Hematopoietic multipotent progenitor cell treated with erythropoietin and hydrocortisone succinate and interleukin-3 and kit ligand, for 6 days (in vitro differentiated cells): ENCODE results near the gene PANK4.

Source experiments
- DNase-seq: peaks from one replicate; pipeline ENCODE4 v3.0.0-alpha.2; 2015

The PANK4 gene

DNA sequence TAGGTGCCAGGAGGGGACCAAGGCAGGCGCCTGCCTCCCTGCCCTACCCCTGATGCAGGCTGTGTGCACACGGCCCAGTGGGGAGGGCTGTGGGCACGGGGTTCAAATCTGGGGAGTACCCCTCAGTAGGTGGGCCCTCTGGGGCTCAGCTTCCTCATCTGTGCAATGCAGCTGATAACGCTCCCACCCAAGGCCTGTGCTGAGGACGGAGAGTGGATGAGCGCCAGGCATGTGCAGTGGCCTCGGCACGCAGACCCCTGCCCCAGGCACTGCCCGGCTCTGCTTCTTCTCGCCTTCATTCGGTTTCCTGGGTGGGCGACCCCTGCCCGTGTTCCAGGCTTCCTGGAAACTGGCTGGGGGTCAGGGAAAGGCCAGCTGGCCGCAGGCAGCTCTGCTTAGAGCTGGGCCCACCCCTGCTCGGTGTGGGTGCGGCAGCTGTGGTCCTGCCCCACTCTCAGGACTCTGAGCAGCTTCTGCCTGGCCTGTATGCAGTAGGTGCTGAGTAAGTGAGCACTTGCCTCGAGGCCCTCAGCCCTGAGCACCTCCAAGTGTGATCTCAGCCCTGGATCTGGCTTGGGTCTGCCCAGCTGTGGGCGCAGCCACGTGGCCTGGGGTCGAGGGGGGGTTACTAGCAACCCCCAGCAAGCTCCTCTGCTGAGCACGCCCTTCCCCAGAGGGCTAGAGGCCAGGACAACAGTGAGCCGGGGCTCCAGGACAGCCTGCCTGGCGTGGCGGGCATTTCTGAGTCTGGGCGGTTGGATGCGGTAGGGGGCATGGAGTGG, 17.9 kb upstream of the PANK4 start:
- peak; percentile 84 for DNase-seq

DNA sequence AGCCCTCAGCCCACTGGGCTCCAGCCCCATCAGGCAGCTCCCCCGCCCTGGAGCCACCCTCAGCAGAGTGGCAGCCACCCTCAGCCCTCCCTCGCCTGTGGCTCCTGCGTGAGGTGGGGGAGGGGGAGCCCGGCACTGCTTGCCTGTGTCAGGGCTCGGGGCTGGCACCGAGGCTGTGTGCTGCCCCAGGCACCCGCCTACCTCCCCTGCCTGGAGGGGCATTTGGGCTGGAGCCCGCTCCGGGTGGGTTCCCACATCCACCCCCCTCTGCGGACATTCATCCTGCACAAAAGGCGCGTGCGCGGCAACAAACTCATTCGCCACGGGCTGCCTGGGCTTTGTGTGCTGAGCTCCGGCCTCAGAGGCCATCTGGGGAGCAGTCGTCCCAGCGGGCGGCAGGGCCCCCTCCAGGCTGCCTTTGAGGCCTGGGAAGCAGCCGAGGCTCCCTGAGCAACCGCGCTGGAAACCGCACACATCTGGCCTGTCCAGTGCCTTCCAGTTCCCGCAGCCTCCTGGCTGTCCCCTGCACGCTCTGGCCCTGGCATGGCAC, 17.2 kb upstream of the PANK4 start:
- peak; percentile 83 for DNase-seq

DNA sequence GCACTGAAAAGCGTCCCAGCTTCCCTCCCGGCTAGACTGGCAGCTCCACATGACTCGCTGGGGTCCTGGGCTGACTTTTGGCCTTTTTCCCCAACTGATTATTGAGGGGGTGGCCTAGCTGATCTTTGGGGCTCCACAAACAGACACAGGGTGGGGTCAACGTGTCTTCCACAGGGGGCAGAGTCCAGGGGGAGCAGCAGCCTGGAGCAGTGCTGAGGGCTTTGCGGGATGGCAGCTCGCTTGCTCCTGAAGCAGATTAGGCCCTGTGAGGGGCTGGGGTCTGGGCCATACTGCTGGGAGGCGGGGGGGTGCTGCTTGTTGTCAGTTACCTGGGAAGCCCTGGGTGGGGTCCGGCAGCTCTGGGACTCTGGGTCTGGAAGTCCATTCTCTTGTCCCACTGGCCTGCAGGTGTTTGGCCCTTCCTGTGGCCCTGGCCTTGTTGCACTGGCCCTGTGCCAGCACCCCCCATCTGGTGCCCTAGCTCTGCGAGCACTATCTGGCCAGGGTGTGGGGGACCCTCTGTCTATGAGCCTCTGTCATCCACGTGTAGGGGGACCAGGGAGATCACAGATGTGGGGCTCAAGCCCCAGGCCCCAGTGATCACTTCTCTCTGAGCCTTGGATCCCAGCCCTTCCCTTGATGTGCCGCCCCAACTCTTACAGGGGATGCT, 16.0 kb upstream of the PANK4 start:
- DNase-seq: peak; percentile 37

DNA sequence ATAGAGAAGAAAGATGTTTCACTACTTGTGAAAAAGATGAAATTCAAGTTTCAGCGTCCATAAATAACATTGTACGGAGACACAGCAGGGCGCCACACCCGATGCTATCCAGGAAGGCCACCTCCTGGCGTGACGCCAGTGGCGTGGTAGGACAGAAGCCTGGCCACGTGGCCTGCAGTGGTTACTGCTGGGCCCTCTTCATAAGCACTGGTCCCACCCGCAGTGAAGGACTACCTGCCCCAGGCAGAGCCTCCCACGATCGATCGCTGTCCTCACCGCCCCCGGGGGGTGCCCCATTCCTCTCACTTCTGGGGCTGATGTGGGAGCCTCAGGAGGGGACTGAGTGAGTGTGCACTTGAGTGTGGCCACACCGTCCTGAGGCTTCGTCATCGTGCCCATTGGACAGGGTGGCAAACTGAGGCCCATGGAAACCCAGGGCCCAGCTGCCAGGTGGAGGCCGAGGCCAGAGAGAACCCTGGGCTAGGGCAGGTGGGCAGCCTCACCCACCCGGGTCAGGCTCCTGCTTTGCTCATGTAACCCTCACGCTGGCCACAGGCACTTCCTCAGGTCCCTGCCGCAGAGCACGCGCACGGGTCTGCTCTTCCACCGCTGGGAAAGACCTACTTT, 15.3 kb upstream of the PANK4 start:
- DNase-seq: peak; percentile 80

DNA sequence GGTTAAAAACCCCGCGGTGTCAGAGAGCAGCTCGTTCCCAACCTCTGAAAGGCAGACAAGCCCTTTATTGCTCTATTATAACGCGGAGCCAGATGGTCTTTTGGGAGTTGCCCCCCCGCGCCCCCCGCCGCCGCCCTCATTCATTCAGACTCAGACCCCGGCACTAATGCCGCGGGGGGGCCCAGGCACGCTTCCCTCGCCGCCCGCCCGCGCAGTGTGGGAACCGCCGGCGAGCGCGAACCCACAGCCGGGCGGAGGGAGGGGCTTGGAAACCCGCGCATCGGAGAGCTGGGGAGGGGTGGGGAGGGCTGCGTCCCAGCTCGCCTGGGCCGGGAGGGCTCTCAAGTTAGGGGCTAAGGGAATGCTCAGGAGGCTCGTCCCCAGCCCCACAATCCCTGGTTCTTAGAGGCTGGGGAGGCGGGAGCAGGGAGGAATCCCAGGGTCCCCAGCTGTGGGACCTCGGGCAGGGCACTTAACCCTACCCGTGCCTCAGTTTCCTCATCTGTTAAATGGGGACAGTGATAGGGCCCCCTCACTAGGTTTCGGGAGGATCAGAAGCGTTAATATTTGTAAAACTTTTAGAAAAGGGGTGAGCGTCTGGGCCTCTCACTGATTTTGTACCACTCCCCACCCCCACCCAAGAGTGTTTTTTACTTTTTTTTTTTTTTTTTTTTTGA, 14.6 kb upstream of the PANK4 start:
- DNase-seq: peak; percentile 51

DNA sequence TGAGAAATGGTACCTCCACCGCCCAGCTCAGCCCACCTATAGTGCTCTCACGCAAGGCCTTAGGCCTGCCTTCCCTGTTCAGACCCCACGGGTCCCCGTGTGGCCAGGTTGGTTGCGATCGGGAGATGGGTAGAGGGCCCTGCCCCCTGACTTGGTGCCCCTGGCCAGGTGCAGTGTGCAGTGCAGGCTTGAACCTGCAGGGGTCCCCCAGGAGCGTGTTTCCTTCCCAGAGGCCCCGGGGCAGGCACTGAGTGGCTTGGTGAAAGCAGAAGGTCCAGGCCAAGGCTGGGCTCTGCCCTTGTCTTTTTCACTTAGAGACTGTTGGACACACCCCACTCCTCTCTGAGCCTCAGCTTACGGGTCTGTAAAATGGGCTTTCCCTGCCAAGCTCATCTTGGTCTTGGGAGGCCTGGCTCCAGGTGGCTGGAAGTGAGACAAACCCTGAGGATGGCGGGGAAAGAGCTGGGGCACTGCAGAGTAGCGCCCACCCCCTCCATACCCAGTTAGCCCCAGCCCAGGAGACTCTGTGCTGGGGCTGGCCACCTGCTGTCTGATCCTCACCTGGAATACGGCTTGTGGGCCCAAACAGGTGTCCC, 13.0 kb upstream of the PANK4 start:
- peak; percentile 52 for DNase-seq

DNA sequence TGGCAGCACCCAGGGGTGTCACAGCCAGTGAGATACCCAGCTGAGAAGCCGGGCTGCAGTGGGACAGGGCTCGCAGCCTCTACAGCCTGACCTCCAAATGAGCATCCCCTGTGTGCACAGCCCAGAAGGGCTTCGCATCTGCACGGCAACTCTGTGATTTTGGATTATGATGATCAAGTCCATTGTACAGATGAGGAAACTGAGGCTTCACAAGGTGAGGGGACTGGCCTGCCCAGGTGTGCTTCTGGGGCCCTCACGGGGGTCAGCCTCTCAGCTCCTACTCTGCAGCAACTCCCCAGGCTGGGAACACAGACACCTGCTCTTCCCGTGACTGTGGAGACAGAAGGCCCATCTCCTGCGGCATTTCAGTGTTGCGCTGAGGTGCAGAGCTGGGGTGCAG, 12.5 kb upstream of the PANK4 start:
- no peak for DNase-seq

DNA sequence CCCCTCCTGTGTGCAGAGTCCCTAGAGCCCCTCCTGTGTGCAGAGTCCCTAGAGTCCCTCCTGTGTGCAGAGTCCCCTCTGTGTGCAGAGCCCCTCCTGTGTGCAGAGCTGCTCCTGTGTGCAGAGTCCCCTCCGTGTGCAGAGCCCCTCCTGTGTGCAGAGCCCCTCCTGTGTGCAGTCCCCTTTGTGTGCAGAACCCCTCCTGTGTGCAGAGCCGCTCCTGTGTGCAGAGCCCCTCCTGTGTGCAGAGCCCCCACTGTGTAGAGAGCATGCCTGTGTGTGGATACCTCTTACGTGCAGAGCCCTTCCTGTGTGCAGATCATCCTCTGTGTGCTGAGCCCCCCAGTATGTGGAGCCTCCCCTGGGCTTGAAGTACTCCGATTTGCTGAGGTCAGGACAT, 12.0 kb upstream of the PANK4 start:
- DNase-seq: no peak

DNA sequence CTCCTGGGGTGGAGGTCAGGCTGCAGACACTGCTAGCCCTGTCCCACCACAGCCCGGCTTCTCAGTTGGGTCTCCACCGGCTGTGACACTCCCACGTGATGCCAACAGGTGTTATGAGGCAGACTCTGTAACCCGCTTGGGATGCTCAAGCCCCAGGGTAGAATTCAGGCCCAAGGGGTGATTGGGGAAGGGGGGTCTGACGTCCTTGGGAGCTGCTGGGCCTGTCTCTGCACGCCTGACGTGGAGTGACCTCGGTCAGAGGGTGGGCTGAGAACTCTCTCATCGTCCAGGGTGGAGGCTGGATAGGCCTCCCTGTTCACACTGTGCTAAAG, 11.4 kb upstream of the PANK4 start:
- DNase-seq: no peak

DNA sequence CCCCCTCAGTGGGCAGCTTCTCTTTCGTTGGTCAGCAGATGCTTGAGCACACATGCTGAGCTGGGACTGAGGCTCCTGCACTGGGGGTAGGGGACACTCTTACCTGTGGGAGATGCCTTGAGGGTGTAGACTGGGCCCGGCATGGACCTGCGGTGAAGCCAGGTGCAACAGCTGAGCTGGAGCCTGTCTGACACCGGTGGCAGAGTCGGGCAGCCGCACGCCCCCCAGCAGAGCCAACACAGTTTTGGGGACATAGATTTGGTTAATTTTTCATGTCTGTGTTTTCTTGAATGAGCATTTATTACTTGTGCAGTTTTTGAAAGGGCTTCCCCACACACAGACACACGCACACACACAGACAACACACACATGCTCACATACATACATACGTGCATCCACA, 9.6 kb upstream of the PANK4 start:
- no peak for DNase-seq

DNA sequence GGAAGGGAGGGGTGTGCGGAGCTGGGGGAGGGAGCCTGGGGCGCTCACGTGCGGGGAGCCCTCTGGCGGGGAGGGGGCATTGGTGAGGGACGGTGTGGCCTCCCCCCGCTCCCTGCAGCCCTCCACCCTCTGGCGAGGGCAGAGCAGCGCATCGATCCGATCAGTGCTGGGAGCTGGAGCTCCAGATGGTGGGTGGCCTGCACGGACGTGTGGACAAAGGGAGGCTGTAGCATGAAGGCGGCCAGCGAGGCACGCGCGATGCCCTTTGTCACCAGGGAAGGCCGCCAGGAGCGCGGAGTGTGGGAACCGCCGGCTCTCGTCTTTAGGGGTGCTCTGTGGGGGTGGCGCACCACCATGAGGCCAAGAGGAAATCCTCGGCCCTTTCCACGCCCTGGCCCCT, 9.1 kb upstream of the PANK4 start:
- no peak for DNase-seq

DNA sequence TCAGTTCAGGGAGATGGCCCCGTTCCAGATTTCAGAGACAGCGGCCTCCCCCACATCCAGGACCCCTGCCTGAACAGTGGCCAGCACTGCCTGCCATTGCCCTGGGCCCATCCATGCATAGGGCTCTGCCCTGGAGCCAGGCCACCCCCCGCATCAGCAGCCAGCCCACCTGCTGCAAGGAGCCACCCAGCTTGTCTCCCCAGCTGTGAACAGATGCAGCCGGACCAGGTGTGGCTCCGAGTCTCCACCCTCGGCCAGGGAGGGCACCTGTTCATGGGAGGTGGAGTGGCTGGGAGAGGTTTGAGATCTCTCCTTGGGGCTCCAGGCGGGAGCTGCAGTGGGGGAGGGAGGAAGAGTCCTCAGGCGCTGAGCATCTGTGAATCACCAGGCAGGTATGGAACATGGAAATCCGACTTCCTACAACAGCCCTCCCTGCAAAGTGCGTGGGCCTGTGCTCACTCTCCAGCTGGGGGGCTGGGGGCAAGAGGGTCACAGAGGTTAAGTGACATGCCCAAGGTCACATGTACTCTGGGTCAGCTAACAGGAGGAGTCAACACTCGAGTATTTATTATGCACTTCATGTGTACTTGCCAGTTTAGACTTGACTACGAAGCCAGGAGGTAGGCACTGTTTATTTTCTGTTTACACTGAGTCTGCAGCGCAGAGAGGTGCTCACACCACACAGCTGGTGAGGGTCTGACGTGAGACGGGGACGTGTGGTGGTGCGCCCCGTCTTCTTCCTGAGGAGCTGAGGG, 8.5 kb upstream of the PANK4 start:
- DNase-seq: no peak

DNA sequence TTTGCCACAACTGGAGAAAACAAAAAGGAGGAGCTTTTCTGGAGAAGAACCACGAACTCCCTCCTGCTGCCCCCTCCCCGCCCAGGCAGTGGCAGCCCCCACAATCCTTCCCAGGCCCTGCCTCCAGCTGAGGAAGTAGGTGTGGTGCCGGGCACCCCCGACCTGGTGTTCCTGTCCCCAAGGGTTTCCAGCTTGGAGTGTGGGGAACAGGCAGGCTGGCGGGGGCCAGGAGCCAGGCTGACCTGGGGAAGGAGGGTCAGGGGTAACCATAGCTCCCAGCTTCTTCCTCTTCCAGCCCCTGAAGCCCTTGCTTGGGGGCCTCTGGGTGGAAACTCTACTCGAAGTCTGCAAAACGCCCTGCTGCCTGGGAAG, 7.9 kb upstream of the PANK4 start:
- DNase-seq: no peak

DNA sequence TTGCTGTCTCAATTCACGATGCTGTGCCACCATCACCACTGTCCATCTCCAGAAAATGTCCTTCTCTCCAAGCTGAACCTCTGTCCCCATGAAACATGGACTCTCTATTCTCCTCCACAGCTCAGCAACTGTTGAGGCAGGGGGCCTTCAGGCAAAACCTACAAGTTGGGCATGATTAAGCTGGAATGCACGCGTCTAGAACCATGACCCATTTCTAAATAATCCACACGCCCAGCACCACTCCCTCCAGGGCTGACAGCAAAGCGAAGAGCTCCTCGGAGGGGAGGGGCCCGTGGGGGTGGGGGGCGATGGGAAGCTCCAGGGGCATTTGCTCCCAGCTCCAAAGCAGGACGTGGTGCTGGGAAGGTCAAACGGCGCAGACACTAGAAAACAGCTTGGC, 7.0 kb upstream of the PANK4 start:
- no peak for DNase-seq

DNA sequence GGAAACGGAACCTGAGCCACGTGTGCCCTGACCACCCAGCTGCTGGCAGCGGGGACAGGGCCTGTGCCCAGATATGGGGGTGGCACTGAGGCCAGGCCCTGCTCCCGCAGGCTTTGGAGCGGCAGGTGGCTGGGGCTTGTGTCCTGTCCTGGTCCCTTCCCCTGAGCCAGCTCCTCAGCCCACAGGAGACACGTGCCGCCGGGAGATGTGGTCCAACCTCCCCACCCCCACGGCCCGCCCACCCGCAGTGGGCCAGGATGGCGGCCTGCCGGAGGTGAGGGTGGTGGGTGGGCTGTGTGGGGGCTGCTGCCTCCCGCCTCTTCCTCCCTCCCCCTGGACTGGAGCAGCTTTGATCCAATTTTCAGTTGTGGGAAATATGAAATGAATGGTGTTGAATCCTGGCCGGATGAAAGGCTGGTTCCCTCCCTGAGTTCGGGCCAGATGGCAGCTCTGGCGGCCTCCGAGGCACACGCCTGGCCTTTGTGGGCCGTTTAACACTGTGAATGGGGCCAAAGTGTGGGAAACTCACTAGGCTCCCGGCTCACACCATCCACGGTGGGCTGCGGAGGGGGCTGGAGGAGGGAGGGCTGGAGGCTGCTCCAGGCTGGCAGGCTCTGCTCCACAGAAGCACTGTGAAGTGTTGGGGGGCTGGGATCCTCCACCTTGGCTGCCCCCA, 6.2 kb upstream of the PANK4 start:
- DNase-seq: no peak

DNA sequence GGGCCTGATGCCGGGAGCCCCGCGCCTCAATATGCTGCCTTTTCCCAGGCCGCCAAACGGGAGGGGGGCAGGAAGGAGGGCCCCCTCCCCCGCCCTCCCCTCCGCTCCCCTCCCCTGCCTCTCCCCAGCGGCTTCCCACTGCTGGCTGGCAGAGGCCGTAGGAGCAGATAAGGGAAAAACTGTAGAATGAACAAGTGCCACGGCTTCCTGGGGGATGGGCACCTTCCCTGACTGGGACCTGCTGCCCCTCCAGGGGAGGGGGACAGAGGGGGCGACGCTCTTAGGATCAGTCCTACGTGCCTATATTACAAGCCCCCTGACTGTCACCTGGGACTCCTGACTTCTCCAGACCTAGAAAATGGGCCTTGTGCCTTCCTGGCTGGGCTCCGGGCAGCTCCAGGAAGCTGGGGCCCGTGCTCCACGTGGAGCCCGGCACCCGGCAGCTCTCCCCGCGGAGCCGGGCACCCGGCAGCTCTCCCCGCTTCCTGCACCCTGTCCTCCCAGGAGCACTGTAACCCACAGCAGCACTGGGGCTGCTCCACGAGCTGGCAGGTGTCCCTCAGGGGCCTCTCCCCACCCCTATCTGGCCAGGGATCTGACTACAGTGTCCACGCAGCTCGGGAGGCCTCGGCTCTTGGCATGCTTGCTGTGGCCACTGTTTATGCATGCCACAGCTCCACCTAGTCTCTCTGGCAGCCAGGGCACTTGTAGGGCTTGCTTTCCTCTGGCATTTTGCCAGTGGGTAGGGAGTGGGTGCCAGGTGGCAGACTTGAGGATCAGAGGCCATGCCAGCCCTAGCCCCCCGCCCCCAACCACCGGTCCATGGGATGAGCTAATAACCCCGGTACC, 4.3 kb upstream of the PANK4 start:
- peak; percentile 89 for DNase-seq

DNA sequence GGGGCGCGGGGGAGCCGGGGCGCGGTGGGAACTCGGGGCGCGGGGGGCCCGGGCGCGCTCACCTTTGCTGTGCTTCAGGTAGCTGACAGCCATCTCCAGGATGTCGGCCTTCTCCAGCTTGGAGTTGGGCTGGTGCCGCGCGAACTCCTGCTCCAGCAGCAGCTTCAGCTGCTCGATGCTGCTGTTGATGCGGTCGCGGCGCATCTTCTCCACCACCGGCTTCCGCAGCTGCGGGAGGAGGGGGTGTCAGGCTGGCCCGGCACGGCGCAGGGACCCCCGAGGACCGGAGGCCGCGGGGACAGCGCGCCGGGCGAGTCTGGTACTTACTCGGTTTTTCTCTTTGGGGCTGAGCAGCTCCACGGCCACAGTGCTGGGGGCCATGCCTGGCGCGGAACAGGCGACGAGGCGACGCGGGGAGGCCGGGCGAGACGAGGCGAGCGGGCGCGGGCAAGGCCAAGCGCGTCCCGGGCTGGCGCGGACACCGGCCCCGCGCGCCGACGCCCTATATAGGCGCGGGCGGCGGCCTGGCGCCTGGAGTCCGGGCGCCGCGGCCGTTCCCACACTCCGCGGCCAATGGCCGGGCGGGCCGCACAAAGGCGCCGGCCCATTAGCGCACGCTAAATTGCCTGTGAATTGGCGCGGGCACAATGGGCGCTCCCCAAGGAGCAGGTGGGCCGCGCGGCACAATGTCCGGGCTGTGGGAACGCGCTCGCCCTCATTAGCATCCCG, 3.6 kb upstream of the PANK4 start, which contains the start of gene HES5:
HES5 (minus strand) TSS at position 480 of the 729 bp plus-strand sequence; CDS start at position 381, 99 bp downstream.
- DNase-seq: peak; percentile 32

DNA sequence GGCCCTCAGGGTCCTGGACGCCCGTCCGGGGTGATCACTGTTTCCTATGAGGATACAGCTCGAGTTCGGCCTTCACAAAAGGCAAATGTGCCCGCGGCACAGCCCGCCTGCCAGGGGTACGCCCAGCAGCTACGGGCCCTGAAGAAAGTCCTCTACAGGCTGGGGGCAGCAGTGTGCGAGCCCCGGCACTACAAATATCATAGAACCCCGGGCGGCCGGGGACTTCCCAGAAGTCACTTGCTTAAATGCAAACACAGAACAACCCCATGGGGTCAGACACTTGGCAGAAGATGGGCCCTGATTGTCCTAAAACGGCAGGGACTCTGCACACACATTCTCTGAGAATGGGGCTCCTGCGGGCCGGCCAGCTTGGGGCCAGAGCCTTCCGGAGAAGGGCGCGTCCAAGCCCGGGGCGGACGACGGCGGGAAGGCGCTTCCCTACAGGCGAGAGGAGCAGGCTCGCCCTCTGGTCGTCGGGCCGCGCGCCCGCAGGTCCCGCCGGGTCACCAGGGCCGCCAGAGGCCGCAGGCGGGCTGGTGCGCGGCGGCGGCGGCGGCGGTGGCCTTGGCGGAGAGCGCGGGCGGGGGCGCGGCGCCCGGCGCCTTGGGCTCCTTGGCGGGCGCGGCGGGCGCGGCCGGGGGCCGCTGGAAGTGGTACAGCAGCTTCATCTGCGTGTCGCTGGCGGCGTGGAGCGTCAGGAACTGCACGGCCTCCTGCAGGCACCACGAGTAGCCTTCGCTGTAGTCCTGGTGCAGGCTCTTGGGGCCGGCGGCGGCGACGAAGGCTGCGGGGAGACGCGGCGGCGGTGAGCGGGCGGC, 2.8 kb upstream of the PANK4 start:
- DNase-seq: peak; percentile 80

DNA sequence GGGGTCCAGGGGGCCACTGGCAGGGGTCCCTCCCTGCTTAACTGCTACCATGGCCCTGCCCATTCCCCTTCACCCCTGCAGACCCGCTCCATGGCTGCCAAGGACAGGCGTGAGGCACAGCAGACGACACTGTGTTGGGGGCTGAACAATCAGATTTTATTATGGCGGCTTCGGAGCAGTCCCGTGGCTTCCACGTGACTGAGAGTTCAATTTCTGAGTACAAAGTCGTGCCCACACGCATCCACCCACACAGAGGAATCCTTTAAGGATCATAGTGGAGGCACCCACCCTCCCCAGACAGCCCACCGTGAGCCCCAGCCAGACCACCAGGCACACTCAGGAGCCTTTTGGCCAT, 2.2 kb upstream of the PANK4 start:
- no peak for DNase-seq
